Lower lobe of right lung (tissue), 2 donors: ENCODE measurements around the gene MLLT6. TPM values are rescaled to one million over a fixed set of nuclear protein-coding genes. Genes with fewer than 3 reads are reported as not detected.

Experiments used
- ATAC-seq, 2 donors: fragments of 200-7000 bp; cut with Tn5 transposase; one replicate each; pipeline ENCODE4 v1.9.1; 2020 to 2022; ENCODE audit warnings: mild to moderate bottlenecking in 2 of 2, moderate library complexity in 2 of 2
- DNase-seq: peaks from one replicate; pipeline ENCODE4 v3.0.0-alpha.2; 2020
- H3K27ac ChIP-seq: fragments of 200-600 bp; one replicate; pipeline ENCODE4 v1.8.0; 2022
- H3K27me3 ChIP-seq: fragments of 200-600 bp; one replicate; pipeline ENCODE4 v1.8.0; 2022; ENCODE audit warnings: low read depth
- H3K36me3 ChIP-seq: fragments of 200-600 bp; one replicate; pipeline ENCODE4 v1.8.0; 2022; ENCODE audit warnings: mild to moderate bottlenecking
- H3K4me1 ChIP-seq: fragments of 200-600 bp; one replicate; pipeline ENCODE4 v1.8.0; 2022
- H3K4me3 ChIP-seq: fragments of 200-600 bp; one replicate; pipeline ENCODE4 v1.8.0; 2022; ENCODE audit warnings: mild to moderate bottlenecking
- H3K9me3 ChIP-seq: fragments of 200-600 bp; one replicate; pipeline ENCODE4 v1.8.0; 2022
- intact Hi-C: fragments of 100-400 bp; cut with DNase I; formaldehyde crosslinking; loops from one replicate; pipeline ENCODE4 v1.11.0; 2022
- total RNA-seq: library from RNA; stranded (reverse); fragmentation: NEBNext Ultra II Directional; extraction: Animal tissue kit (Norgen Biotek cat#: 25700); gene quantifications from one replicate; pipeline ENCODE4 v1.2.1, GENCODE V29; 2021
- TF ChIP-seq, protein P1 (sequence below): fragments of 200-600 bp; IDR thresholded peaks from one replicate; pipeline ENCODE4 v1.8.0; 2022; ENCODE audit warnings: antibody characterized with exemption, mild to moderate bottlenecking
- donor health status: DM: no; HTN: yes; CAD: no; lungs with severe emphysema.

Gene MLLT6
- total RNA-seq, 1 donor from 2014 or later: 135 TPM

GRCh38 chr17:38685491-38685890 is 19.6 kb upstream of the MLLT6 start:
- no peaks in the 10 kb centered on the region for H3K27me3 ChIP-seq
- intact Hi-C loops: no loop called here
- ATAC-seq (peak; percentile 40 to 48), DNase-seq (peak; percentile 59)
- TF ChIP-seq, protein P1, sequence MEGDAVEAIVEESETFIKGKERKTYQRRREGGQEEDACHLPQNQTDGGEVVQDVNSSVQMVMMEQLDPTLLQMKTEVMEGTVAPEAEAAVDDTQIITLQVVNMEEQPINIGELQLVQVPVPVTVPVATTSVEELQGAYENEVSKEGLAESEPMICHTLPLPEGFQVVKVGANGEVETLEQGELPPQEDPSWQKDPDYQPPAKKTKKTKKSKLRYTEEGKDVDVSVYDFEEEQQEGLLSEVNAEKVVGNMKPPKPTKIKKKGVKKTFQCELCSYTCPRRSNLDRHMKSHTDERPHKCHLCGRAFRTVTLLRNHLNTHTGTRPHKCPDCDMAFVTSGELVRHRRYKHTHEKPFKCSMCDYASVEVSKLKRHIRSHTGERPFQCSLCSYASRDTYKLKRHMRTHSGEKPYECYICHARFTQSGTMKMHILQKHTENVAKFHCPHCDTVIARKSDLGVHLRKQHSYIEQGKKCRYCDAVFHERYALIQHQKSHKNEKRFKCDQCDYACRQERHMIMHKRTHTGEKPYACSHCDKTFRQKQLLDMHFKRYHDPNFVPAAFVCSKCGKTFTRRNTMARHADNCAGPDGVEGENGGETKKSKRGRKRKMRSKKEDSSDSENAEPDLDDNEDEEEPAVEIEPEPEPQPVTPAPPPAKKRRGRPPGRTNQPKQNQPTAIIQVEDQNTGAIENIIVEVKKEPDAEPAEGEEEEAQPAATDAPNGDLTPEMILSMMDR: no peak
- H3K9me3 ChIP-seq: no peaks in the 10 kb centered on the region
- no peaks in the 10 kb centered on the region for H3K36me3 ChIP-seq
- H3K4me1 ChIP-seq: no peaks in the 10 kb centered on the region
- H3K27ac ChIP-seq: no peak overlapping the region
- no peak overlapping the region for H3K4me3 ChIP-seq

GRCh38 chr17:38687286-38687685 is 17.8 kb upstream of the MLLT6 start:
- intact Hi-C loops: no loop called here
- H3K27me3 ChIP-seq: no peaks in the 10 kb centered on the region

DNA sequence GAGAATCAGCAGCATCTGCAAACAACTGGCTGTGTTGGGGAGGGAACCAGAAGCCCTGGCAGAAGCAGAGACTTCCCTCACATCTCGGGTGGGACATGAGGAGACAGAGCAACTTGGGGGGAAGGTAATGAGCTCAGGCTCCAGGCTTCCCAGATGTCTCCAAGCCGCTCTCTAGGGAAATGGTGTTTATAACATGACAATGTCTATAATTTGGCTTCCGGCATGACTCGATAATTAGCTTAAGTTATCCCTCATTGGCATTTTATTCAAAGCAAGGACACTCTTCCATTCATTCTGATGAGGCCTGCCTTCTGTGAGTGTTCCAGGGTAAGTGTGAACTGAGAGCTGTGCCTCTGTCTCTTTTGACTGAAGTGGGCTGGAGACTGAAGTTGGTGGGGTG is 14.7 kb upstream of the MLLT6 start:
- Histone ChIP-seq H3K27me3 (no peaks in the 10 kb centered on the region), H3K4me1 (peaks cover 13% of the 10 kb centered on the region), H3K27ac (no peak overlapping the region), H3K4me3 (no peak overlapping the region), H3K36me3 (no peaks in the 10 kb centered on the region), H3K9me3 (no peaks in the 10 kb centered on the region)
- intact Hi-C loops: no loop called here
- no peak for DNase-seq
- no peak for ATAC-seq
- TF ChIP-seq, protein P1: no peak

More at GRCh38 chr17:38687286-38687685, 17.8 kb upstream of the MLLT6 start:
- H3K9me3 ChIP-seq: no peaks in the 10 kb centered on the region
- ATAC-seq (no peak), DNase-seq (no peak)
- no peak overlapping the region for H3K27ac ChIP-seq
- TF ChIP-seq, protein P1: no peak
- H3K4me3 ChIP-seq: no peak overlapping the region
- no peaks in the 10 kb centered on the region for H3K4me1 ChIP-seq
- no peaks in the 10 kb centered on the region for H3K36me3 ChIP-seq

DNA sequence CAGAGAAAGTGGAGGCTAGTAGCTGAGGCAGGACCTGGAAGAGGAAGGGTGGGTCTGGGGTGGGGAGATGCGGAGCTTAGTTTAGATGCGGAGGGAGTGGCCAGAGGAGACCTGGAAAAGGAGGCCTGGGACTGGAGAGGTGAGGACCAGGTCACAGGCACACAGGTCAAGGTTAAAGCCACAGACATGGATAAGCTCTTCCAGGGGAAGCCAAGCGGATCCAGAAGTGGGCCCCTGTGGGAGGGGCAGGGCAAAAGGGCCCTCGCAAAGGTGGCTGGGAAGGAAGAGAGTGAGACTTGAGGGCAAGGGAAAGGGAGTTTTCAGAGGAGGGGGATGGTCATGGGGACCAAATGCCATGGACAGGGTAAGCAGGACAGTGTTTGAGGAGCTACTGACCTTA is 13.9 kb upstream of the MLLT6 start:
- TF ChIP-seq, protein P1: no peak
- DNase-seq (no peak), ATAC-seq (no peak)
- Histone ChIP-seq H3K36me3 (no peaks in the 10 kb centered on the region), H3K9me3 (no peaks in the 10 kb centered on the region), H3K4me3 (no peak overlapping the region), H3K27ac (no peak overlapping the region), H3K4me1 (peaks cover 13% of the 10 kb centered on the region), H3K27me3 (no peaks in the 10 kb centered on the region)
- intact Hi-C loops: no loop called here

- H3K9me3 ChIP-seq: no peaks in the 10 kb centered on the region
- H3K4me3 ChIP-seq: no peak overlapping the region
- DNase-seq (peak; percentile 61), ATAC-seq (peak; percentile 71 to 85)
- intact Hi-C loops: no loop called here
- H3K36me3 ChIP-seq: no peaks in the 10 kb centered on the region
- H3K27ac ChIP-seq: peak overlapping the region; percentile 62
- H3K27me3 ChIP-seq: no peaks in the 10 kb centered on the region
- H3K4me1 ChIP-seq: peaks cover 14% of the 10 kb centered on the region
- TF ChIP-seq, protein P1: no peak
These were observed 11.3 kb upstream of the MLLT6 start for GRCh38 chr17:38693700-38694329.
